ENCODE data around the gene CNKSR1. TPM values are rescaled to one million over a fixed set of nuclear protein-coding genes. Genes with fewer than 3 reads are reported as not detected.

Gene CNKSR1, protein sequence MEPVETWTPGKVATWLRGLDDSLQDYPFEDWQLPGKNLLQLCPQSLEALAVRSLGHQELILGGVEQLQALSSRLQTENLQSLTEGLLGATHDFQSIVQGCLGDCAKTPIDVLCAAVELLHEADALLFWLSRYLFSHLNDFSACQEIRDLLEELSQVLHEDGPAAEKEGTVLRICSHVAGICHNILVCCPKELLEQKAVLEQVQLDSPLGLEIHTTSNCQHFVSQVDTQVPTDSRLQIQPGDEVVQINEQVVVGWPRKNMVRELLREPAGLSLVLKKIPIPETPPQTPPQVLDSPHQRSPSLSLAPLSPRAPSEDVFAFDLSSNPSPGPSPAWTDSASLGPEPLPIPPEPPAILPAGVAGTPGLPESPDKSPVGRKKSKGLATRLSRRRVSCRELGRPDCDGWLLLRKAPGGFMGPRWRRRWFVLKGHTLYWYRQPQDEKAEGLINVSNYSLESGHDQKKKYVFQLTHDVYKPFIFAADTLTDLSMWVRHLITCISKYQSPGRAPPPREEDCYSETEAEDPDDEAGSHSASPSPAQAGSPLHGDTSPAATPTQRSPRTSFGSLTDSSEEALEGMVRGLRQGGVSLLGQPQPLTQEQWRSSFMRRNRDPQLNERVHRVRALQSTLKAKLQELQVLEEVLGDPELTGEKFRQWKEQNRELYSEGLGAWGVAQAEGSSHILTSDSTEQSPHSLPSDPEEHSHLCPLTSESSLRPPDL
- total RNA-seq (2021; fragmentation: NEBNext Ultra II Directional; extraction: Animal tissue kit (Norgen Biotek cat#: 25700)) (13.0 and 14.5 TPM in 2 replicates), polyA plus RNA-seq (2011; rRNA removed) (13.9 and 20.9 TPM in 2 replicates), polyA minus RNA-seq (2011; rRNA and poly(A)+ RNA removed) (10.4 and 12.2 TPM in 2 replicates)
- 13.7 TPM for polyA plus RNA-seq (2011; cell fraction: cytosol; rRNA removed)
- polyA plus RNA-seq (2011; cell fraction: nucleus; rRNA removed) = 51.9 TPM
- polyA plus RNA-seq (2012, experiment 1 of 2) = 15.3 to 22.8 TPM (median 18.2 TPM) in 4 replicates
- polyA plus RNA-seq (2012, experiment 2 of 2) = 19.1 TPM
- polyA plus RNA-seq (2013, experiment 1 of 2) = 8.6 TPM
- polyA plus RNA-seq (2013, experiment 2 of 2) = 6.8 TPM
- 9.7 TPM for polyA minus RNA-seq (2011; cell fraction: cytosol; rRNA and poly(A)+ RNA removed)
- 19.8 TPM for polyA minus RNA-seq (2011; cell fraction: nucleus; rRNA and poly(A)+ RNA removed)
- long read RNA-seq, experiment 1, partial matches to known transcripts = 1 of 1 reads
- long read RNA-seq, experiment 1, other reads (novel, unspliced or antisense) = 0 of 1 reads
- long read RNA-seq, experiment 2, partial matches to known transcripts = 0 of 1 reads
- long read RNA-seq, experiment 2, other reads (novel, unspliced or antisense) = 0 of 1 reads

- Histone ChIP-seq H3K56ac (replicated peaks; ENCODE audit: insufficient read length, low read depth, low read length) (no peak within 1 kb of the TSS), H2BK20ac (ENCODE audit: low read length) (no peak within 1 kb of the TSS), H2AK5ac (ENCODE audit: low read depth, low read length) (no peak within 1 kb of the TSS), H2BK15ac (ENCODE audit: low read length) (no peak within 1 kb of the TSS; the same call in 1 of the 2 replicates), H2AFZ (ENCODE audit: low read length) (no peak within 1 kb of the TSS), H3K14ac (ENCODE audit: insufficient read length) (no peak within 1 kb of the TSS), H3K23ac (ENCODE audit: insufficient read length) (no peak within 1 kb of the TSS), H3K9ac (replicated peaks in 1 of 4; ENCODE audit: extremely low read depth in 1 of 4, low read depth in 3 of 4, low read length in 3 of 4) (peak within 1 kb of the TSS in 3 of 4 experiments; percentile 34 to 66 (median 40); a peak in 3 of 7 replicates), H2BK5ac (ENCODE audit: low read depth, low read length) (no peak within 1 kb of the TSS), H3K27me3 (replicated peaks in 1 of 4; ENCODE audit: control insufficient read depth in 3 of 4, extremely low read depth in 1 of 4, insufficient read depth in 3 of 4, low read length in 3 of 4) (no peaks in the 10 kb centered on the region), H3K79me2 (ENCODE audit: control insufficient read depth in 1 of 2, insufficient read depth in 2 of 2, low read length in 2 of 2) (no peaks in the 10 kb centered on the region), H3K9me3 (ENCODE audit: insufficient read depth in 2 of 2, low read depth in 1 of 2, low read length in 1 of 2) (no peaks in the 10 kb centered on the region), H3K4ac (replicated peaks; ENCODE audit: insufficient read length, low read depth, low read length) (peak within 1 kb of the TSS; percentile 66), H3K4me1 (replicated peaks in 1 of 4; ENCODE audit: control insufficient read depth in 3 of 4, insufficient read depth in 4 of 4, low read length in 3 of 4) (peaks cover 0 to 2% (median 0%) of the 10 kb centered on the region in 4 experiments; a peak in 4 of 7 replicates), H4K5ac (ENCODE audit: insufficient read length, low read depth, low read length) (peak within 1 kb of the TSS; percentile 27), H3K4me2 (ENCODE audit: insufficient read depth in 1 of 2, low read depth in 2 of 2, low read length in 2 of 2) (peak within 1 kb of the TSS; percentile 26 to 76; a peak in 3 of 4 replicates), H3K36me3 (ENCODE audit: control insufficient read depth in 2 of 4, insufficient read depth in 4 of 4, low read length in 3 of 4) (peaks cover 0 to 3% (median 0%) of the 10 kb centered on the region in 4 experiments; a peak in 1 of 8 replicates), H2BK12ac (ENCODE audit: low read depth, low read length) (no peak within 1 kb of the TSS), H3K4me3 (ENCODE audit: extremely low read depth in 1 of 4, insufficient read depth in 2 of 4, low read depth in 3 of 4, low read length in 4 of 4) (peak within 1 kb of the TSS; percentile 25 to 54 (median 32); a peak in 5 of 8 replicates), H4K8ac (ENCODE audit: extremely low read depth, insufficient read depth, low read length) (peak within 1 kb of the TSS; percentile 78; the same call in 1 of the 2 replicates), H3K27ac (ENCODE audit: low read depth, low read length) (peak within 1 kb of the TSS; percentile 75), H3K79me1 (ENCODE audit: low read depth, low read length) (no peaks in the 10 kb centered on the region; the same call in 1 of the 2 replicates), H4K20me1 (replicated peaks in 1 of 2; ENCODE audit: control insufficient read depth in 1 of 2, insufficient read depth in 2 of 2, low read length in 2 of 2) (peaks cover 0 to 2% of the 10 kb centered on the region in 2 experiments), H3K23me2 (ENCODE audit: low read depth, low read length) (peaks cover 2% of the 10 kb centered on the region; the same call in 1 of the 2 replicates), H3K18ac (ENCODE audit: extremely low read depth, low read length) (no peak within 1 kb of the TSS), H2BK120ac (replicated peaks; ENCODE audit: low read depth, low read length) (no peak within 1 kb of the TSS), H4K91ac (replicated peaks; ENCODE audit: insufficient read length, low read length) (no peak within 1 kb of the TSS)
- FAIRE-seq (no peak), DNase-seq (ENCODE audit: low read depth in 1 of 2, low spot score in 2 of 2) (peak; percentile 89 to 90)
- 13% methylated on average over 19 of the region's 21 CpGs; no CpG with 5 or more reads in 1 of the 2 experiments for WGBS, 2 experiments (ENCODE audit: extremely low coverage in 1 of 2, insufficient coverage in 1 of 2, insufficient read length in 1 of 2, insufficient replicate concordance in 2 of 2, low coverage in 1 of 2, low lambda C conversion rate in 2 of 2, missing lambda C conversion rate in 1 of 2)
- CTCF ChIA-PET (ENCODE audit: partially characterized antibody) = interaction anchor here (0.5 to 16.2 kb wide), 16 partner anchors 9 to 293 kb away, joined by 3 to 159 read pairs (median 4); partner anchors contain the start of genes CATSPER4, CEP85 and SH3BGRL3
- POLR2A ChIA-PET (ENCODE audit: partially characterized antibody) = interaction anchor here (0.6 to 3.9 kb wide), 4 partner anchors 8 to 102 kb away, joined by 3 to 22 read pairs (median 3); partner anchors contain the start of genes C1orf232, CATSPER4 and SH3BGRL3
- TF ChIP-seq CTCF (IDR thresholded peaks at IDR 0.05; ENCODE audit: control extremely low read depth in 1 of 3, insufficient read depth in 1 of 3, low read depth in 1 of 3, low read length in 3 of 3) (peak; percentile 40 to 62 (median 49)), TBP (IDR thresholded peaks at IDR 0.05; ENCODE audit: low read depth, low read length) (peak; percentile 47), YY1 (IDR thresholded peaks at IDR 0.05; ENCODE audit: low read depth, low read length) (peak; percentile 77), POLR2A (IDR thresholded peaks at IDR 0.05; ENCODE audit: control extremely low read depth in 1 of 2, low read depth in 2 of 2, low read length in 2 of 2) (peak in 1 of 2 experiments; percentile 42; a peak in 1 of 3 replicates)
Observed at GRCh38 chr1:26177182-26177684, at the start of gene CNKSR1. Gene CNKSR1 (plus strand): TSS chr1:26177491. CDS start chr1:26177548, 57 bp downstream.
